NCI-H1436 (cell line): Measurements from ENCODE around the gene ZP3.
"Not testable (repeated sequence)": the region's sequence is repeated elsewhere in the genome, so short reads cannot be mapped to it uniquely, and the experiment has no call there.

ENCODE experiments used
- DNase-seq: peaks from one replicate; lab custom pipeline; 2025; lab: John Stamatoyannopoulos, UW

The ZP3 gene

DNA sequence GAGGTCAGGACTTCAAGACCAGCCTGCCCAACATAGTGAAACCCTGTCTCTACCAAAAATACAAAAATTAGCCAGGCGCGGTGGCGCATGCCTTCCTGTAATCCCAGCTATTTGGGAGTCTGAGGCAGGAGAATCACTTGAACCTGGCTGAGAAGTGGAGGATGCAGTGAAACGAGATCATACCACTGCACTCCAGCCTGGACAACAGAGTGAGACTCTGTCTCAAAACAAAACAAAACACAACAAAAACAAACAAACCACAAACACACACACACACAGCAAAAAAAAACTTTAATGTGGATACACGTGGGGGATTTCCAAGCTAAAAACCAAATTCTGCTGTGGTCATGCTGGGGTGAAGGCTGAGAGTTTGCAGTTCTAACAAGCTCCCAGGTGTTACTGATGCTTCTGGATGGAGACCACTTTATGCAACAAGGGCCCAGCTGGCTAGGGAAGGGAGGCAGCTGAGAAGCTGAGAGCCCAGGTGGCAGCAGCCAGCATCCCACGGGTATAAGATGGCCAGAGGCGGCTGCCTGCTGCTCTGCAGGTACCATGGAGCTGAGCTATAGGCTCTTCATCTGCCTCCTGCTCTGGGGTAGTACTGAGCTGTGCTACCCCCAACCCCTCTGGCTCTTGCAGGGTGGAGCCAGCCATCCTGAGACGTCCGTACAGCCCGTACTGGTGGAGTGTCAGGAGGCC lies at the start of gene ZP3:
Gene ZP3 (plus strand): TSS at position 538 of the 699 bp plus-strand sequence. CDS start 15 bp downstream, at position 553.
- DNase-seq = no peak

DNA sequence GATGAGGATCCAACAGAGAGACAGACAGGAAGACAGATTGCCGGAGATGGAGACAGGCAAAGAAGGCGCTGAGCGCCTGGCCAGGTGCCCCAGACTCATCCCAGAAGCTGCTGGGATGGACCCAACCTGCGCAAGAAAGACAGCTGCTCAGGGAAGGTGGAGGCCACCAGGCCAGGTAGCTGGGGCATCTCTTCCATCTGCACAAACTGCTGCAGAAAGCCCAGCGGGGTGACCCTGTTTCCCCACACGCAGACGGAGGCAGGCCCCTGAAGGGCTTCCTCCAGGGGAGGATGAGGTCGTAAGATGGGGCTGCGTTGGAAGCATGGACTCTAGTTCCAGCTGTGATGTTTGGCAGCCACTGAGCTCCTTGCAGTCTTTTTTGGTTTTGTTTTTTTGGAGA lies 49.5 kb upstream of the ZP3 start:
- DNase-seq = no peak

DNA sequence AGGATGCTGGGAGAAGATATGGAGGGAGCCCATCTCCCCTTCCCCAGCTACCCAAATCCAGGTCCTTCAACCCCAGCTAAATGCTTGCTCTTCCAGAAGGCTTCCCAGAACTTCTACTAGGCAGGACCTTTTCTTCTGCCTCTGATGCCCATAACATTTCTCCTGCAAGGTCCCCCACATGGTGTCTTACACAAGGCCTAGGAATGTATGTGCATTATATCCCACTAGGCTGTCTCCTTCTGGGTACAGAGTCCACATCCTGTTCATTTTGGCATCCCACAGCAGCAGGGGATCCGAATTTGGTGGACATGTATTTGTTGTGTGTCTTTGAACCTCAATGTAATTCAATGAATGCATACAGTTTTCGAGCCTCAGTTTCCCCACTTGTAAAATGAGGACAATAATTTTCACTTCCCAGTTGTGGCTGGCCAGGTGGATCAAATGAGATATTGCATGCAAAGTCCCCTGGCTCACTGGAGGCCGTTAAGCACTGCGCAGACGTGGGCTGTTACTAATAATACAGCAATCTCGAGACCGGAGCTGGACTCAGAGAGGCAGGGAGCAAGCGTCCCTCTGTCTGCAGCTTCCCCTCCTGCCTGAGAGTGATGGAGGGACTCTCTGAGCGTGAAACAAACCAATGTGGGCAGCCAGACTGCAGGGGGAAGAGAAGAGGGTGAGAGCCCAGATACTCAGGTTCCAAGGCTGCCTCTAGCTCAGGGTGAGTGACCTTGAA lies 47.4 kb upstream of the ZP3 start:
- no peak for DNase-seq

DNA sequence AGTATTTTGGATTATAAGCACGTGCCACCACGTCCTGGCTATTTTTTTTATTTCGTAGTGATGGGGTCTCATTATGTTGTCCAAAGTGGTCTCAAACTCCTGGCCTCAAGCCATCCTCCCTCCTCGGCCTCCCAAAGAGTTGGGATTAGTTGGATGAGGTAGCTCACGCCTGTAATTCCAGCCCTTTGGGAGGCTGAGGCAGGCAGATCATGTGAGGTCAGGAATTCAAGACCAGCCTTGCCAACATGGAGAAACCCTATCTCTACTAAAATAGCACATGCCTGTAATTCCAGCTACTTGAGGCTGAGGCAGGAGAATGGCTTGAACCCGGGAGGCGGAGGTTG lies 44.2 kb upstream of the ZP3 start:
- DNase-seq = no peak

DNA sequence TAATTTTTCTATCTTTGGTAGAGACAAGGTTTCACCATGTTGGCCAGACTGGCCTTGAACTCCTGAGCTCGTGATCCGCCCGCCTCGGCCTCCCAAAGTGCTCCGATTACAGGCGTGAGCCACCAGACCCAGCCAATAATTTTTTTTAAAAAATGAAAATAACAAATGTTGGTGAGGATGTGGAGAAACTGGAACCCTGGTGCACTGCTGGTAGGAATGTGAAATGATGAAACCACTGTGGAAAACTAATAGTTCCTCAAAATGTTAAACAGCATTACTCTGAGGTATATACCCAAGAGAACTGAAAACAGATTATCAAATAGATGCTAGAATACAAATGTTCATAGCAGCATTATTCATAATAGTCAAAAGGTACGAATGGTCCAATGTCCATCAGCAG lies 42.9 kb upstream of the ZP3 start:
- DNase-seq = no peak

DNA sequence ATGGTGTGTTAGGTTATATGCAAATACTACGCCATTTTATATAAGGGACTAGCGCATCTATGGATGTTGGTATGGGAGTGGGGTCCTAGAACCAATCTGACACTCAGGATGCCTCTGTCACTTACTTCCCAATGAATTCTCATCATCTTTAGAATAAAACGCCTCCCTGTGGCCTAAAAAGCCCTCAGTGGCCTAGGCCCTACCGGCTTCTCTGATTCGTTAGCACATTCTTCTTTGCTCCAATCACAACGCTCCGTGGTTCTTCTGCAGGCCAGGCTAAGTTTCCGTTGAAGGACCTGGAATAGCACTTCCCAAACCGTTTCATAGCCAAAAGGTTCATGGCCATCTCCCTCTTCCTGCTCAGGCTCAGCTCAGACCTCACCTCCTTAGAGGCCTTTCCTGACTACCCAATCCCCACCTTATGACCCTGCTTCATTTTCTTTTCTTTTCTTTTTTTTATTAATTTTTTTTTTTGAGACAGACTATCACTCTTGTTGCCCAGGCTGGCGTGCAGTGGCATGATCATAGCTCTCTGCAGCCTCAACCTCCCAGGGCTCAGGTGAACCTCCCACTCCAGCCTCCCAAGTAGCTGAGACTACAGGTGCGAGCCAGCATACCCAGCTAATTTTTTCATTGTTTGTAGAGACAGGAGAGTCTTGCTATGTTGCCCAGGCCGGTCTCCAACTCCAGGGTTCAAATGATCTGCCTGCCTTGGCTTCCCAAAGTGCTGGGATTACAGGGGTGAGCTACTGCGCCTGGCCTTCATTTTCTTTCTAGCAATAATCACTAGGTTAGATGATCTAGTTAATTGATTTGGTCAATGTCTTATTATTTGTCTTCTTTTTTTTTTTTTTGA lies 41.4 kb upstream of the ZP3 start:
- DNase-seq = no peak

DNA sequence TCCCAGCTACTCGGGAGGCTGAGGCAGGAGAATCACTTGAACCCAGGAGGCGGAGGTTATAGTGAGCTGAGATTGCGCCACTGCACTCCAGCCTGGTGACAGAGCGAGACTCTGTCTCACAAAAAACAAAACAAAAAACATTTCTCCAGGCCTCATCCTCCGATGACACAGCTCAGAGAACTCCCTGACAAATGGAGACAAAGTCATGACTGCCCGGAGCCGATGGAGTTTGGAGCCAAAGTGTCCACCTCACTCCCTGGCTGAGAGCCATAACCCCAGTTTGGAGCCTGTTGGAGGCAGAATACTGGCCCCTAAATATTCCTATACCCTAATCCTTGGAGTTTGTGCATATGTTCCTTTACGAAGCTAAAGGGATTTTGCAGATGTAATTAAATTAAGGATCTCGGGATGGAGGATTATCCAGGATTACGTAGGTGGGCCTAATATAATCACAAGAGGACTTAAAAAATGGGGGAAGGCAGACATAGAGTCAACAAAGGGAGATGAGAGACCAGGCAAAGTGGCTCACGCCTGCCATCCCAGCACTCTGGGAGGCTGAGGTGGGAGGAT lies 38.0 kb upstream of the ZP3 start:
- DNase-seq = no peak

DNA sequence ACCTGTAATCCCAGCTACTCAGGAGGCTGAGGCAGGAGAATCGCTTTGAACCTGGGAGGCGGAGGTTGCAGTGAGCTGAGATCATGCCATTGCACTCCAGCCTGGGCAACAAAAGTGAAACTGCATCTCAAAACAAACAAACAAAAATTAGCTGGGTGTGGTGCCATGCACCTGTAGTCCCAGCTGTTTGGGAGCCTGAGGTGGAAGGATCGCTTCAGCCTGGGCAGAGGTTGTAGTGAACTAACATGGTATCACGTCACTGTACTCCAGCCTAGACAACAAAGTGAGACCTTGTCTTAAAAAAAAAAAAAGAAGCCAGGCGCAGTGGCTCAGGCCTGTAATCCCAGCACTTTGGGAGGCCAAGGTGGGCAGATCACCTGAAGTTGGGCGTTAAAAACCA lies 37.0 kb upstream of the ZP3 start:
- not testable (repeated sequence) for DNase-seq

DNA sequence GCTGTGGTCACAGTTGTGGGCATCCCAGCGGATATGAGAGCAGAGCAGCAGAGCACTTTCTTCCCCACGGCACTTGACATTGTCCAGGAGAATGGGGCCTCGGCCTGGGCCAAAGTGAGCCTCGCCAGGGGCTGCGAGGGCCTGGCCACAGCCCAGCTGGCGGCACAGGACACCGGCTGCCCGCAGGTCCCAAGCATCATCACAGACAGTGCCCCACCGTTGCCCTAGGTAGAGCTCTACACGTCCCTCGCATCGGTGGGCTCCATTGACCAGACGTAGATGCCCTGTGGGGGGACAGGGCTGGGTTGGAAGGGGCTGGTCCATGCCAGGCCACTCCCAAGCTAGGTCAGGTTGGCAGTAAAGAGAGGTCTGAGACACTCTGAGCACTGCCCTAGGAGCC lies 34.7 kb upstream of the ZP3 start:
- no peak for DNase-seq

DNA sequence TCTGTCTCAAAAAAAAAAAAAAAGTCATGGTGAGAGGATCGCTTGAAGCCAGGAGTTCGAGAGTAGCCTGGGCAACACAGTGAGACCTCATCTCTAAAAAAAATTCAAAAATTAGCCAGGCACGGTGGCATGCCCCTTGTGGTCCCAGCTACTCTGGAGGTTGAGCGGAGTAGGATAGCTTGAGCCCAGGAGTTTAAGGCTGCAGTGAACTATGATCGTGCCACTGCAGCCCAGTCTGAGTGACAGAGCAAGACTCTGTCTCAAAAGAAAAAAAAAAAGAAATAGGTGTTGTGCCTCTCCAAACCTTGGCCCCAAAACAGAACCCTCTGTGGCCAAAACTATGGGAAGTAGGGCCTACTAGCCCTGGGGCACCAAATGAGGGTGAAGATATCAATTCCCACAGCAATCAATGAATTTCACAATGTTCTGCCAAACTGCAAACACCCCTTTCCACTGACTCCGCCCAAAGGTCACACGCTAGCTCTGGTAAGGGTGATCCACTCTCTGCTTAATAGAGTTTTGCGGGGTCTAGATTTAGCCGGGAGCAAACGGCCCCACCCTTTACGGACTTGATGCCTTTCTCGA lies 32.1 kb upstream of the ZP3 start:
- no peak for DNase-seq

DNA sequence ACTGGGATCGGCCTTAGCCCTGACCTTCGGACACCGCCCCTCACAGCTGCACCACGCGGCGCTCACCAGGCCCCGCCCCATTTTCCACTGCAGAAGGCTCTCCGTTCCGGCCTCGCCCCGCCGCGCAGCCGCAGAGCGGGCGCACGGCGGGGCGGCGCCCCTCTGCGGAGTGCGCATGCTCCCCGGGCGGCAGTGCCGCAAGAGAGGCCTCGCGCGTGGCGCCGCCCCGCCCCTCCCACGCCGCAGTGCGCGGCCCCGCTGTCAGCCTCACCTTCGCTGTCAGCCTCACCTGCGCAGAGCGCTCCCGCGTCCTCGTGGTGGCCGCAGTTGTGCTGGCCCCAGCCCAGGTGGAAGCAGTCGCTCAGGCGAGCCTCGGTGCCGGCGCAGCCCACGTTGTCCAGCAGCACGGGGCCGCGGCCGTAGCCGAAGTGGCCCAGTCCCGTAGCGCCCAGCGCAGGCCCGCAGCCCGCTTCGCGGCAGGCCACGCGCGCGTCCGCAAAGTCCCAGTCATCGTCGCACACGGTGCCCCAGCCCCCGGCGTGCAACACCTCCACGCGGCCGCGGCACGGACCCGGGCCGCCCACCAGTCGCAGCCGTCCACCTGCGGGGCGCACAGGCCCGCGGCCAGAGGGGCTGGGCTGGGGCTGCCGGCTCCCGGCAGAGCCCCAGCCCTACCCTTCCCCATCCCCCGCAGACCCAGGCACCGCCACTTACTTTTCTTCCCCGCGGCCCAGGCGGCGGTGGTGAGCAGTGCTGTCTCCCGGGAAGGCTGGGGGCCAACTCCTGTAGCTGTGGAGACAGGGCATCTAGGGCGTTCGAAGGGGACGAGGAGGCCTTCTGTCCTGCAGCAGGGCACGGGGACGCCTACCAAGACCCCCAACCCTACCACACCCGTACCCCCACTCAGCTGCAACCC lies 31.4 kb upstream of the ZP3 start:
- DNase-seq = peak; percentile 86

DNA sequence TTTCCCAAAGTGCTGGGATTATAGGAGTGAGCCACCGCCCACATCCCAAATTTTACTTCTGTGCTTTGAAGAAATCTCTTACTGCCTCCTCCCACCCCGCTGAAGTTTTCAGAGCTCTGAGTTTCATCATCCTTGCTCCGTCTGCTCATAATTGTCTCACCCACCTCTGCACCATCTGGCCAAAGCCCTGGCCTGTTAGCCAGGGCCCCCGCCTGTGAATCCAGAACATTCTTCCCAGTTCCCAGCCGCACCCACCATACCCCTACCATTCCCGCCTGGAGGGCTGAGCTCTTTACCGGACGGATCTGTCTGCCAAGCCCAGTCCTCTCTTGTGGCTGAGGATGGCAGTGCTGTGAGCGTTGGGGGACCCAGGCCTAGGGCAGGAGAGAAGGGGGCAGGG lies 29.8 kb upstream of the ZP3 start:
- DNase-seq = no peak

DNA sequence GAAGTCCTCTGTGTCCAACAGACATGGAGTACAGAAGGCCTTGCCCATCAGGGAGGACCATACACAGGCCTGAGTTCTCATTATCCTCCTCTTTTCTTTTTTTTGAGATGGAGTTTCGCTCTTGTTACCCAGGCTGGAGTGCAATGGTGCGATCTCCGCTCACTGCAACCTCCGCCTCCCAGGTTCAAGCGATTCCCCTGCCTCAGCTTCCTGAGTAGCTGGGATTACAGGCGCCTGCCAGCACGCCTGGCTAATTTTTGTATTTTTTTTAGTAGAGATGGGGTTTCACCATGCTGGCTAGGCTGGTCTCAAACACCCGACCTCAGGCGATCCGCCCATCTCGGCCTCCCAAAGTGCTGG lies 29.2 kb upstream of the ZP3 start:
- DNase-seq = not testable (repeated sequence)

DNA sequence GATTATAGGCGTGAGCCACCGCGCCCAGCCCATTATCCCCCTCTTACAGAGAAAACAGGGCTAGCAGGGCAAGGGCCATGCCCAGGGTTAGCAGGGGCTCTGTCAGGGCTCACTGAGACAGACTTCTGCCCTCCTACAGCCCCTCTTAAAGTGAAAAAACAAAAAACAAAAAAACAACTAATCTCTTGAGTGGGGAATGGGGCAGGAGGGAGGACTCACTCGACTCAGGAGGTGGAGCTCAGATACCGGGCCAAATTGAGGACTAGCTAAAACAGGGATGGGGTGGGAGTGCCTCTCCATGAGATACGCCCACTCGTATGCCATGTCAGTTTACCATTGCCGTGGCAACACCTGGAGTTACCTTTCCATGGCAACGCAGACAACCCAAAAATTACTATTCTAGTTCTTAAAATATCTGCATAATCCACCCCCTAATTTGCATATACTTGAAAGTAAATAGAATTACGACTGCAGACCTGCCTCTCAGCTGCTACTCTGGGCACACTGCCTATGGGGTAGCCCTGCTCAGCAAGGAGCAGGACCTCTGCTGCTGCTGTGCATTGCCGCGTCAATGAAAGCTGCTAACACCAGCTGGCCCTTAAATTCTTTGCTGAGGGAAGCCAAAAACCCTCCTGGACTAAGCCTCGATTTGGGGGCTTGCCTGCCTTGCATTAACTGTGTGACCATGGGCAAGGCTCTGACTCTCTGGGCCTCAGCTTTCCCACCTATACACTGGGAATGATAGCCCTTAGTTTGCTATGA lies 28.6 kb upstream of the ZP3 start:
- no peak for DNase-seq

DNA sequence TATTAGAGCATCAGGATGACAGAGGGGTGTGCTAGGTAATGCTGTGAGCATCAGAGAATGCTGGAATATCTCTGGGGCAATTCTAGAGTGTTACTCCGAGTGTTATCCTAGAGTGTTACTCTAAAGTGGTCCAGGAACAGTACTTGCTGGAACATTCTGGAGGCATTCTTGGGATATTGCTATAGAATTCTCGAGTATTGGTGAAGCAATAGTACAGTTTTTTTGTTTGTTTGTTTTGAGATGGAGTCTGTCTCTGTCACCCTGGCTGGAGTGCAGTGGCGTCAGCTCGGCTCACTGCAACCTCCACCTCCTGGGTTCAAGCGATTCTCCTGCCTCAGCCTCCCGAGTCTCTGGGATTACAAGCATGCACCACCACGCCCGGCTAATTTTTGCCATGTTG lies 27.9 kb upstream of the ZP3 start:
- DNase-seq = no peak

DNA sequence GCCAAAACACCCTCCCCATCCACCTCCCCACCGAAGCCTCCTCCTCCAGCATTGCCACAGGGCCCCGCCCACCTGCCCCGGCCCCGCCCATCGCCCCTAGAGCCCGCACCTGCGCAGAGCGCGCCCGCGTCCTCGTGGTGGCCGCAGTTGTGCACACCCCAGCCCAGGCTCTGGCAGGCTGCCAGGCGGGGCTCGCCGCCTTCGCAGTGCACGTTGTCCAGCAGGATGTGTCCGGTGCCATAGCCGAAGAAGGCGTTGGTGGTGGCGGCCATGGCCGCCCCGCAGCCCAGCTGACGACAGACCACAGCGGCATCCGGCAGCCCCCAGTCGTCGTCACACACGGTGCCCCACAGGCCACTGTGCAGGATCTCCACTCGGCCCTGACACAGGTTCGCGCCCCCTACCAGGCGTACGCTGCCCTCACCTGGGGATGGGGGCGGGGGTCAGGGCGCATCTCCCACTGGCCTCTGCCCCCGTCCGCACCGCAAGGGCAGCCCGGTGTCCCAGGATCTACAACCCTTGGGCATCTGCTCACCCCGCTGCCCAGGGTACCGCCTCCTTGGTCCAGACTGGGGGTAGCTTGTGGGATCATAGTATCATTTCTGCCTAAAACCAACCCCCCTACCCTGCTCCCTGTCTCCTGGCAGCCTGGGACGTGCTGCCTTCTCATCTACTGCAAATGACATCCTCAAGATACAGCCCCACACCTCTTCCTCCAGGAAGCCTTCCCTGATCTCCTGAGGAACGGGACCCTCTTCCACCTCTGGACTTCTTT lies 27.2 kb upstream of the ZP3 start:
- peak; percentile 20 for DNase-seq

DNA sequence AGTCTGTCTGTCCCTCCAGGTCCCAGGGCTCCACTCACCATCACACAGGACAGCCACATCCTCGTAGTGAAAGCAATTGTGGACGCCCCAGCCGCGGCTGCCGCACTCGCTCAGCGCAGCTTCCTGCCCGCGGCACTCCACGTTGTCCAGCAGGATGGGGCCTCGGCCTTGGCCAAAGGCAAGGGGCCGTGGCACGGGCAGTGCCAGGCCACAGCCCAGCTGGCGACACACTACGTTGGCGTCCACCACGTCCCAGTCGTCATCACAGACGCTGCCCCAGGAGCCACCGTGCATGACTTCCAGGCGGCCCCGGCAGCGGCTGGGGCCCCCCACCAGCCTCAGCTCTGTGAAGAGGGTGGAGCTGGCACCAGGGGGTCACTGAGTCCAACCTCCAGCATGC lies 24.5 kb upstream of the ZP3 start:
- DNase-seq = no peak

DNA sequence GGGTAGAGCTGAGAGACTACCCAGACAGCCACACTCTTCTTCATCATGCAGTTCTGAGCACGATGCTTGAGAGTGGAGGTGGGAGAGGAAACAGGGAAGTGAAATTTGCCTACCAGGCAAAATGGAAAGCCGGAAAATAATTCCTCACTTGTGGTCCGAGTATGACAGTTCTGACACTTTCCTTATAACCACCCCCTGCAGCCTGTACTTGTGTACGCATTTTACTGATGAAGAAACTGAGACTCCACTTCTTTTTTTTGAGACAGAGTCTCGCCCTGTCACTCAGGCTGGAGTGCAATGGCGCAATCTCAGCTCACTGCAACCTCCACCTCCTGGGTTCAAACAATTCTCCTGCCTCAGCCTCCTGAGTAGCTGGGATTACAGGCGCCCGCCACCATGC lies 21.7 kb upstream of the ZP3 start:
- DNase-seq = not testable (repeated sequence)

DNA sequence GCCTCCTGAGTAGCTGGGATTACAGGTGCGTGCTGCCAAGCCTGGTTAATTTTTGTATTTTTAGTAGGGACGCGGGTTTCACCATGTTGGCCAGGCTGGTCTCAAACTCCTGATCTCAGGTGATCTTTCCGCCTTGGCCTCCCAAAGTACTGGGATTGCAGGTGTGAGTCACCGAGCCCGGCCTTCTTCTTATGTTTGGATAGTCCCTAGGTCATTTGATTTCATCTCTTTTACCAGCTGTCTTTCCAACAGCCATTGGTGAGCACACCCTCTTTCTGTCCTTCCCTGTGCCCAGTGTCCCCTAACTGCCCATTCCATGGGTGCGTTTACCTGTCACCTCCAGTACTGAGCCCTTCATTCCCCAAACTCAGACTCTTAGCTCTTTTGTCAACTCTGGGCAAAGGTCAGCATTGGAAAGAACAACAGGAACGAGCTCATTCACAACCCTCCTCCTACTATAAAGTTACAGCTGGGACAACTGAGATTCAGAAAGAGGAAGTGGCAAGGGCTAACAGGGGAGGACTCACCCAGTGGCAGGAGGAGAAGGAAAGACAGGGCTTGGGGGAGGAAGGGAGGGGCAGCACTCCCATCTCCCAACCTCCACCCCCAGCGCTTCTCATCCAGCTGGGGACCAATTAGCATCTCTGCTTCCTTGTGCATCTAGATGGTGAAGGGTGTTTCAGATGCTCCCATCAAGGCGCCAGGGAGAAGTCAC lies 20.8 kb upstream of the ZP3 start:
- no peak for DNase-seq
